Measurements from ENCODE around the gene MPHOSPH9. TPM values are rescaled to one million over a fixed set of nuclear protein-coding genes. Genes with fewer than 3 reads are reported as not detected.

Gene MPHOSPH9
- polyA plus RNA-seq, 3 donors, result 34.0 to 38.8 (median 38.6) TPM

DNA sequence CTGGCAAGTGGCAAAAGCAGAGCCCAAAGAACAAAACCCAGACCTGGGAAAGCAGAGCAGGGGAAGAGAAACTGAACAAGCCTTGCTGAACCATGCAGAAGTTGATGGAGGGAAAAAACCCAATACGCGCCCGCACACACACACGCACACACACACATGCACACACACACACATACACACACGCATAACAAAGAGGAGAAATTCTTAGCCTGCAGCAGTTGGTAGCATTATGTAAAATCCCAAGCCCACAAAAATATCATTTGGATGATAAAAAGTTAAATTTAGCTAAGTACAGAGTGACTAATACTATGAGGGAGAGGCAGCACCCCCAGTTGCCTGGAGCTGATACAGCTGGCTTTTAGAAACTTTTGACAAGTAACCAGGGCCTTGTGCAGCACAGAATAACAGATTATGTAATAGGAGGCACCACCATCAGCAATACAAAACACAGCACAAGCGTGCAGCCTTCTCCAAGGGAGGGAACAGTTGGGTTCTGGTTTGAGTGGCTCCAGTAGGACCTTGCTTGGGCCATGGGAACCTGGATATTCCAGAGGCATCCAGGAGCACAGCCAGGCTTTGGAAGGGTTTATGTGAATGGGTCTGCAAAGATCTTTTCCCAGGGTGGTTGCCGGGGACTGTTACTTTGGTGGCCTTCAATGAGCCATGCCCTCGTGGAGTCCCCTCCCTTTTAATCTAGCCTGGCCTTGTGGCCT, 117.4 kb downstream of the MPHOSPH9 start:
- DNase-seq (ENCODE audit: extremely low read depth in 1 of 11, low read depth in 9 of 11, low spot score in 4 of 11), result peak in 3 of 11 donors; percentile 59 to 69 (median 63)

DNA sequence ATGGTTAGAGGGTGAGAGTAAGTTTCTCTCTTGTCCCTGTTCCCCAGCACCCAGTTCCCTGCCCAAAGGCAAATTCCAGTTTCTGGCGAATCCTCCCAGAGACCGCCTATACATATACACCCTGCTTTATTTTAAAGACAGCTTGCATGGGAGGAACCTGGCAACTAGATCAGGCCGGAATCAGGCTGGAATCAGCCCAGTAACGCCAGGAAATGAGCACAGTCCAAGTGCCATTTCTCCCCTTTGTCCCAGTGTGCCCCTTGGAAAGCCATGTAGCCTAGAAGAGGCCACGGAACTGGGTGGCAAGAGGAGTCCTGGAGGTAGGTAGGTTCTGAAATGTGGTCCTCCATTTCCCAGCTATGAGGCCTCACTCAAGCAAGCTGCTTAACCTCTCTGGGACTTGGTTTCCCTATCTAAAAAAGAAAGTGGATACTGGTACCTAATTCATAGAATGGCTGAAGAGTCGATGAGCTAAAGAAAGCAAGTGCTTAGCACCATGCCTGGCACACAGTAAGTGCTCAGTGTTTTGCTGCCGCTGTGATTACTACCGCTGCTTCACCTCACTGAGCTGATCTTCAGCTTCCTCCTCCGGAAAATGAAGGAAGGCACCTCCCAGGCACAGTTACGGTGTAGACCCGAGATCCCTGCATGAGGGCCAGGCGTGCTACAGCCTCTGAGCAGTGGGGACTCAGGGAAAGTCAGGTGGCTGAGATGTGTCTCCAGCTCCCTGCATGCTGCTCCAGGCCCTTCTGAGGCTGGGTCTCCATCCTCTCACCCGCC, 118.4 kb downstream of the MPHOSPH9 start:
- no peak for DNase-seq (ENCODE audit: extremely low read depth in 1 of 11, low read depth in 9 of 11, low spot score in 4 of 11)

DNA sequence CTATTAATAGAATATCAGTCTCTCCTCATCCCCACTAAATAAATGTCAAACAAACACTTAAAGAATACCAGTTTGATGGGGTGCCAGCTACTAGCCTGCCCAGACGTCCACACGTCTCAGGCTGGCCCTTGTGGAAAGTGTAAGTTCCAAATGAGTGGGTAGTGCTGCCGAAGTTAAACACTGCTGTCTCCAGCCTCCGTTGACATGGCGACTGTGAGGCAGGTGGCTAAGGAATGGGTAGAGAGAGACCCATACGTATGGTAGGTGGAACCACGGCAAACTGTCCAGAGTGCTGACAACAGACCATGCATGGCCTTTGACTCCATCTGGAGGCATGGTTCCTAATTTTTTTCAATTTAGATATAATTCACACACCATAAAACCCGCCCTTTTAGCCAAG, 119.9 kb downstream of the MPHOSPH9 start:
- DNase-seq (ENCODE audit: extremely low read depth in 1 of 11, low read depth in 9 of 11, low spot score in 4 of 11), result no peak

DNA sequence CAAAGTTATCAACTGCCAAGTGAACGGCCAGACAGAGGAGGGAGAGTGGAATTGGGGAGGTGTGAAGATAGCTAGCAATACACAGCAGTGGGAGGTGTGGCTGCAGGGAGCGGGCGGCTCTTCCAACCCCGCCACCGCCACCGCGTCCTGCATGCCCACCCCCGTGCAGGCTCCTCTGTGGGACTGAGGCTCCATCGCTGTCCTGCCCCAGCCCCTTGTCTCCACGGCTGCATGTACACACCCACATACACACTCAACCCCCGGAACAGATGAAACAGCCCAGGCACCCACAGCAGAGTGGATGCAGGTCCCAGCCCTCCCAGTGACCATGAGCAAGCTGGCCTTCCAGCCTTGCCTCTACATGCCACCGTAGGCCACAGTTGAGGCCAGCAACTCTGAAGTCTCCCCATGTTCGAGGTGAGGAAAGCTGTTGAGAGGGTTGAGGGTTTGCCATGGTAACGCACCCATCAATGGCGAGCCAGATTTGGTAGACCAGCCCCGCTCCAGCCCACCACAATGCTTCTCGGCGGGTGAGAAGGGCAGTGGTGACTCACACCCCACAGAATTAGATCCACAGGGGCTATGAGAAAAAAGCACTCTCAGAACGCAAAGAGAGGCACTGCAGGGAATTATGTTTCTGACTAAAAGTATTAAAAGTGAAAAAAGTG, 121.3 kb downstream of the MPHOSPH9 start:
- no peak for DNase-seq (ENCODE audit: extremely low read depth in 1 of 11, low read depth in 9 of 11, low spot score in 4 of 11)

DNA sequence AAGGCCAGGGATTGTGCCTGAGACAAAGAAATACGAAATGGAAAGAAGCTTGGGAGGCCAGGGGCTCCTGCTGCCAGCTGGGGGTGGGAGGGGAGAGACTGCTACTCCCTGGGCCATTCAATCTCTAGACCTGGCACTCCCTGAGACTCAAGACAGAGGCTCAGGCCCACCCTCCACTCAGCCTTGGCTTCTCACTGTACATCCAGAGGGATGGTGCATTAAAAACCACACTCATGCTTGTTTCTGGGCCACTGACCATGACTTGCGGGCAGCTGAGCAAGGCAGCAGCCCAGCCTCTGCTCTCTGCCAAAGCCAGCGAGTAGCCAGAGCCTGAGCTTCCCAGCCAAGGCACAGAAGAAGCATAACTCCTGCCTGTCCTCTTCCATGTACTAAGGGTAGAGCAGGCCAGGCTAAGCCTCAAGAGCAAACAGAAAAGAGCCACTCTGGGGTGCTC, 123.6 kb downstream of the MPHOSPH9 start:
- no peak for DNase-seq (ENCODE audit: extremely low read depth in 1 of 11, low read depth in 9 of 11, low spot score in 4 of 11)

DNA sequence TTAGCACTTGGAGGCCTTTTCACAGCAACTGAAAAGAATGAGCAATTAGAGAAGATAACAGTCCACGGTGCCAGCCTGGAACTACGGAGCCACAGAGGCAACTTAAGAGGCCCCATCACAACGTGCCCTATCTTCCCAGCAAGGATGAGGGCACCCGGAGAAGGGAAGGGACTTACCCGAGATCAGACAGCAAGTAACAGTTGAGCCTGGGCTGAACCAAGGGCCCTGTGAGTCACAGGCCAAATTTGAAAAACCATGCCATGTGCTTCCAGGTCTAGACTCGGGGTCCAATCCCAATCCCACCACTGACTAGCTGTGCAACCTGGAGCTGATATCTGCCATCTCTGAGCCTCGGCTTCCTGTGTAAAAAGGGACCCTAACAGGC, 124.3 kb downstream of the MPHOSPH9 start:
- DNase-seq (ENCODE audit: extremely low read depth in 1 of 11, low read depth in 9 of 11, low spot score in 4 of 11), result no peak

DNA sequence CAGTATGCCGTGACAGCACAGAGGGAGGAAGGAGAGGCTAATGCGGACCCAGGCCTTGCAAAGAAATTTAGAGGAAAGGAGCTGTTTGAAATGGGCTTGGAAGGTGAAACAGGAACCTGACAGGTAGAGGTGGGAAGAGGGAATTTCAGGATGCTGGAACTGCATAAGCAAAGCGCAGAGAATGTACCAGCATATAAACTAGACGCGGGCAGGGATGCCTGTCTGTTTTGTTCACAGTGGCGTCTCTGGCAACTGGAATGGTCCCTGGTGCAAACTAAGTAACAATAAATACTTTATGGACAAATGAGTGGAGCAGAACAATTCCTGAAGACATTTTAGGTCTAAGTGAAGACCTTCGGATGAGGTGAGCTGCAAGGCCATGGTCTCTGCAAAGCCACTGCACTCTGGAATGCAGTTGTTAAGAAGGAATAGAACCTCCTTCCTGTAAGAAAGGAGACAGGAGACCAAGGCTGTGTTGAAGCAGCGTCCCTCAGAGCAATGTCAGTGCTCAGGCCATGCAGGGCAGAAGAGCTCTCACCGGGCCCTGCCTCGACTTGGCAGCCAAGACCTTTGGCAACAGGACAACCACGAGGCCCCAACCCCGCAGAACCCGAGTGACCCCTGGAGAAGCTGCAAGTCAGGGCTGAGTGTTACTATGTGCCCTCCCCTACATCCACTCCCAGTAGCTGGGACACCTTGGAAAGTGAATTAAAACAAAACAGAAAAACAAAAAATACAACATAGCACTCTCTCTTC, 124.8 kb downstream of the MPHOSPH9 start:
- no peak for DNase-seq (ENCODE audit: extremely low read depth in 1 of 11, low read depth in 9 of 11, low spot score in 4 of 11)

DNA sequence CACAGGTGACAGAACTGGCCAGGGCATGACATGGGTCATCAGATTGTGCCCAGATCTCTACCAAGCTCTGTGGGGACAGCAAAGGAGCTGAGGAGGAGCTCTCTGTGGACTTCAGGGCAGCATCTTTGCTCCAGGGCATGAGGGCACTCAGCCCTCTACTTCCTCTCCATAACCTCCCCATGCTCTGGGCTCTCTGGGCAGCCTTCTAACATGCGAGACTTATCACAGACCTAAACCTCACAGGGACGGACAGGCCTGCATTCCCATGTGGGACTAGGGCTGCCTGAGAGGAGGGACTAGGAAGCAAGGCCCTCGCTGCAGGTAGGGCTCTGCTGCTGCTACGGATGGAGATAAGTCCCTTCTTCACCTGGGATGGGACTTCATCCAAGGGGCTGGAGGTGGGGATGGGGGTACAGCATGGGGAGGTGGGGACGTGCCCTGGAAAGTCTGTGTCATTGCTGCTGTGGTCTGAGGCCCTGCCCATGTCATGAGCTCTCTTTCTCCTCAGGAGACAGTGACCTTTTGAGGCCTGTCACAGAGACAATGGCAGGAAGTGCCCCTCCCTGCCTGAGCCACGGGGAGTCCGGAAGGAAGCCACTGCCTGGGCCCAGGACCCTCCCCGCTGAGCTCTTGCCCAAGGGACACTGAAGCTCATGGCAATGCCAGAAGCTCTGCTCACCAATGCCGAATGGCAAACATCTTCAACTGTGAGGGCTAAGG, 126.1 kb downstream of the MPHOSPH9 start:
- DNase-seq (ENCODE audit: extremely low read depth in 1 of 11, low read depth in 9 of 11, low spot score in 4 of 11), result no peak

DNA sequence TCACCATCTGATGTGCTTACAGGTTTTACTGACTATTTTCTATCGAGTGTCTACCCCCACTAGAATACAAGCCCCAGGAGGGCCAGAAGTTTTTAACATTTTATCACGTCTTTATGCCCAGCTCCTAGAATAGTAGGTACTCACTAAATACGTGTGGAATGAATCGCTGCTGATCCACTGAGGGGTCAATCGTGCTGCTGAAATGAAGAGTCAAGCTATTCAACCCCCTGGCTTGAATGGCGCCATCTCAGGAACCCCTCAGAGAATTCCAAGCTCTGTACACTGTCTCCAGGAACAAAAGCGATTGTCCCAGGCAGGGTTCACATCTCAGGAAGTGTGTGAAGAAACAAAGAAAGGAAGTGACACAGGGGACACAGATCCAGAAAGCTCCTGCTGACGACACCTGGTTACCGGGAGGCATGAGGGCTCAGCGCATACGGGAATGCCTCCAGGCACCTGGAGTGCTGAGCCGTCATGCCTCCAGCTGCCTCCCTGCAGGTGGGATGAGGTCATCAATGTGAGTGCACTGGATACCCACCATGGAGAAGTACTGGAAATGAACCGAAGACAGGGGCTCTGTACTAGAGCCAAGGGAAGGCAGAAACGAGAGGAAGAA, 127.6 kb downstream of the MPHOSPH9 start:
- DNase-seq (ENCODE audit: extremely low read depth in 1 of 11, low read depth in 9 of 11, low spot score in 4 of 11), result no peak

DNA sequence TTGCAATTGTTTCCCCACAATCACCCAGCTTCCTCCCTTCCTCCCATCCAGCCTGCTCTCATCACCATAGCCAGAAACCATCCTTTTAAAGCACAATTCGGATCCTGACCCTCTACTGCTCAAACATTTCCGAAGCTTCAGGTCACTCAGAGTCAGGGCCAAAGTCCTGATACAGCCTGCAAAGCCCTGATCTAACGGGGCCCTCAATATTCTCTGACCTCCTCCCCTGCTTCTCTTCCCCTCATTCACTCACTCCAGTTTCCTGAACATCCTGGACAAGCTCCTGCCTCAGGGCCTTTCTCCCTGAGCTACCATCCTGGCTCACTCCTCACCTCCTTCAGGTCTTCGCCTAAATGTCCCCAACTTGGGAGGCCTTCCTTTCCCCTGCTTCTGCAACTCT, 128.1 kb downstream of the MPHOSPH9 start:
- DNase-seq (ENCODE audit: extremely low read depth in 1 of 11, low read depth in 9 of 11, low spot score in 4 of 11), result no peak

Other genes with a start within 250 kb of the MPHOSPH9 start
- 1 to 10 TPM; 6.9 to 9.7 (median 7.7) TPM for gene PITPNM2, start 82.1 kb downstream of the MPHOSPH9 start, polyA plus RNA-seq (ENCODE audit: insufficient read length in 3 of 3)
- 10 to 100 TPM; 22.2 to 25.7 (median 23.8) TPM for gene MTRFR, start 295 bp upstream of the MPHOSPH9 start, polyA plus RNA-seq (ENCODE audit: insufficient read length in 3 of 3)
- 100 to 1,000 TPM; 159 to 203 (median 193) TPM for gene CDK2AP1, start 38.7 kb upstream of the MPHOSPH9 start, polyA plus RNA-seq (ENCODE audit: insufficient read length in 3 of 3)
- 10 to 100 TPM; 29.8 to 34.2 (median 30.1) TPM for gene SBNO1, start 131.7 kb upstream of the MPHOSPH9 start, polyA plus RNA-seq (ENCODE audit: insufficient read length in 3 of 3)
- 10 to 100 TPM; 48.8 to 53.3 (median 50.5) TPM for gene KMT5A, start 151.0 kb upstream of the MPHOSPH9 start, polyA plus RNA-seq (ENCODE audit: insufficient read length in 3 of 3)
- 1 to 10 TPM; 5.2 to 5.6 (median 5.4) TPM for gene RILPL2, start 203.5 kb upstream of the MPHOSPH9 start, polyA plus RNA-seq (ENCODE audit: insufficient read length in 3 of 3)
- 10 to 100 TPM; 41.3 to 43.9 (median 43.2) TPM for gene SNRNP35, start 225.0 kb upstream of the MPHOSPH9 start, polyA plus RNA-seq (ENCODE audit: insufficient read length in 3 of 3)

Data from renal cortex interstitium (tissue), 11 donors.